GM04504 (cell line): Measurements from ENCODE around the gene USP24.

ENCODE experiments used
- DNase-seq: peaks from one replicate; pipeline ENCODE4 v3.0.0-alpha.2; 2012; ENCODE audit warnings: low read depth

The USP24 gene, protein sequence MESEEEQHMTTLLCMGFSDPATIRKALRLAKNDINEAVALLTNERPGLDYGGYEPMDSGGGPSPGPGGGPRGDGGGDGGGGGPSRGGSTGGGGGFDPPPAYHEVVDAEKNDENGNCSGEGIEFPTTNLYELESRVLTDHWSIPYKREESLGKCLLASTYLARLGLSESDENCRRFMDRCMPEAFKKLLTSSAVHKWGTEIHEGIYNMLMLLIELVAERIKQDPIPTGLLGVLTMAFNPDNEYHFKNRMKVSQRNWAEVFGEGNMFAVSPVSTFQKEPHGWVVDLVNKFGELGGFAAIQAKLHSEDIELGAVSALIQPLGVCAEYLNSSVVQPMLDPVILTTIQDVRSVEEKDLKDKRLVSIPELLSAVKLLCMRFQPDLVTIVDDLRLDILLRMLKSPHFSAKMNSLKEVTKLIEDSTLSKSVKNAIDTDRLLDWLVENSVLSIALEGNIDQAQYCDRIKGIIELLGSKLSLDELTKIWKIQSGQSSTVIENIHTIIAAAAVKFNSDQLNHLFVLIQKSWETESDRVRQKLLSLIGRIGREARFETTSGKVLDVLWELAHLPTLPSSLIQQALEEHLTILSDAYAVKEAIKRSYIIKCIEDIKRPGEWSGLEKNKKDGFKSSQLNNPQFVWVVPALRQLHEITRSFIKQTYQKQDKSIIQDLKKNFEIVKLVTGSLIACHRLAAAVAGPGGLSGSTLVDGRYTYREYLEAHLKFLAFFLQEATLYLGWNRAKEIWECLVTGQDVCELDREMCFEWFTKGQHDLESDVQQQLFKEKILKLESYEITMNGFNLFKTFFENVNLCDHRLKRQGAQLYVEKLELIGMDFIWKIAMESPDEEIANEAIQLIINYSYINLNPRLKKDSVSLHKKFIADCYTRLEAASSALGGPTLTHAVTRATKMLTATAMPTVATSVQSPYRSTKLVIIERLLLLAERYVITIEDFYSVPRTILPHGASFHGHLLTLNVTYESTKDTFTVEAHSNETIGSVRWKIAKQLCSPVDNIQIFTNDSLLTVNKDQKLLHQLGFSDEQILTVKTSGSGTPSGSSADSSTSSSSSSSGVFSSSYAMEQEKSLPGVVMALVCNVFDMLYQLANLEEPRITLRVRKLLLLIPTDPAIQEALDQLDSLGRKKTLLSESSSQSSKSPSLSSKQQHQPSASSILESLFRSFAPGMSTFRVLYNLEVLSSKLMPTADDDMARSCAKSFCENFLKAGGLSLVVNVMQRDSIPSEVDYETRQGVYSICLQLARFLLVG (N-terminal part only)

DNA sequence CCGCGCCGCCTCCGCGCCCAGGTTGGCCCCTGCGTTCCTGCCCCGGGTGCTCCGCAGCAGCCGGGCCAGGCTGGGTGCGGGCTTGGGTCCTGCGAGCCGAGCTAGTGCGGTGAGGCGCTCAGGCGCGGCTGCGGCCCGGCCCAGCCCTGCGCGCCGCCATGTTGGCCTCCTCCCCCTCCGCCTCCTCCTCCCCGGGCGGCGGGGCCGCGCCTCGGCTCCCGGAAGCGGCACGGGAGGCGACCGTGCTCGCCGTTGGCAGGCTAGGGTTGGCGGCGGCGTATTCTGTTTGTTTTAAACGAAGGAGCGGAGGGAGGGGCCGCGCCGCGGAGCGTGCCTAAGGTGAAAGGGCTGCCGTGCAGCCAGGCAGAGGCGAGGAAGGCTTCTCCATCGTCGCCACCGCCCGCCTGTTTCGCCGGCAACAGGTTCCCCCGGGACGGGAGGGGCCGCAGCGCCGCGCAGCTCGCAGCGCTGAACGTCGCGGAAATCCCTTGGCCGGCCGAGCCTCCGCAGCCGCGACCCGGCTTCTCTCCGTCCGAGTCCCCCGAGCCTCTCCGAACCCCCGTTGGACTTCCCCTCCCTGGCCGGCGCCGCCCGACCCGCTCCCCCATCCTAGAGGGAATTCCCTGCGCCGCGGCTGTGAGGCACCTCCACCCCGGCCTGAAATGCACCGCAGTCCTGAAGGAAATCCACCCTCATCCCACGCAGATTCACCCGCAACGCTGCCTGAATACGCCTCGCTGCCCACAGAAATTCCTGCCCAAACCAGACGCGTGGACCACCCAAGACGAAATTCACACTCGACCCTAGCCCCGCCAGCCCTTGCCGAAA is at the start of gene USP24:
USP24 (minus strand) TSS at position 171 of the 828 bp plus-strand sequence. CDS start 251 bp downstream, outside the sequence.
- DNase-seq: no peak

DNA sequence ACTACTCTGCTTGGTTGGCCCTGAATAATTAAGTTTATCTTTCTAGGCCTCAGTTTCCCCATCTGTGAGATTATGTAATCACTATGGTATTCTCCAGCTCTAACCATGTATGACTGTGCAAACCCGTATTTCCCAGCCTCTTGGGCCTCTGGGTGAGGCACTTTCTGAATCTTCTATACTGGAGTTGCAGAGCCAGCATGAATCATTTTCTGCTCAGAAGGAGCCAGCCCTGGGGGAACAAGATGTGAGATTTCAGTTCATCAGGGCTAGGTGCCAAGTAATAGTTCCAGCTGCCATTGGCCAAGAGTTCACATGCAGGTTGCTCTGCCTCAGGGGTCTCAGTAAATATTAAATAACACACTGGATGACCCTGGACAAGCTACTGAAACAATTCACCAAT is 47.7 kb upstream of the USP24 start:
- DNase-seq: peak; percentile 38

- no peak for DNase-seq
Measured at GRCh38 chr1:55259911-55260609, 44.9 kb upstream of the USP24 start.

DNA sequence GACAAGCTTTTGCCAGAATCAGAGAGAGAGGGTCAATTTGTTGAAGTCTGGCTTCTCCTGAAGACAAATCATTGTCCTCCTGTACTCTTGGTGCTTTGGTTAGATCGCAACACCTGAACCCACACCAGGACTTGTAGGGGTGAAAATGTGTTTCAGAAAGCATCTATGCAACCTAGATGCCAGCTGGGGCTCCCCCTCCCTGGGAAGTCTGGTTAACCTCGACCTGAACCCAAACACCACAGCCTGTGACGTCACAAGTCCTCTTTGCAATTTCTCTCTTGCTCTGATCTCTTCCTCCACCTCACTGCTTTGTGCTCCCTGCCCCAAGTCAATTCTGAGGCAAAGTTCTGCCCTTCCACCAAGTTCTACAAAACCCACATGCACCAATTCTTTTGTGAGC is 42.8 kb upstream of the USP24 start:
- DNase-seq: no peak

GRCh38 chr1:55255901-55256300 is 40.7 kb upstream of the USP24 start:
- DNase-seq: no peak

DNA sequence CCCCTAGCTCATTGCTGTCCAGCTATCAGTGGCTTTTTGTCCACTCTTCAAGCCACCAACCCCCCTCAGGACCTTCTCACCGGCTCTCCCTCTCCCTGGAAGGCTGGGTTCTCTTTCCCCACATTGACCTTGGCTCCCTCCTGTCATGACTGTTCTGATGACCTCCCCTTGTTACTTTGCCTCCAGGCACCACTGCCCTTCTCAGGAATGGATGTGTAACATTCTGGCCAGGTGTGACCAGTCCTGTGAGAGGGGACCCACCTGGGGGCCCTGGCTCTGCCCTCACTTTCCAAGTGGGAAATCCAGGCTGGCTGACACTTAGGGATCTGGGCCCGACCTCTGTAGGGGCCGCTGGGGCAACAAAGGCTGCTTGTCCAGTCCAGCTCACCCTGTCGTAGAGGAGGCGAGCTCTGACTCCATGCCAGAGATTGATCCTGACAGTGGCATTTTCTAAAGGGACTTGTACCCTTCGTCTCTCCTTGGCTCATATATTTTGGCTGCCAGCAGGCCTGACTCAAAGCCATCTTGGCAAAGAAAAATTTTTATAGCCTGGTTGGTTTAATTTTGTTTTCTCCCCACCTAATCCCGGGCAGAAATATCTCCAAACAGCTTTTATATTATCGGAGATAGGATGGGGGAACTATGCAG is 37.9 kb upstream of the USP24 start:
- DNase-seq: no peak

DNA sequence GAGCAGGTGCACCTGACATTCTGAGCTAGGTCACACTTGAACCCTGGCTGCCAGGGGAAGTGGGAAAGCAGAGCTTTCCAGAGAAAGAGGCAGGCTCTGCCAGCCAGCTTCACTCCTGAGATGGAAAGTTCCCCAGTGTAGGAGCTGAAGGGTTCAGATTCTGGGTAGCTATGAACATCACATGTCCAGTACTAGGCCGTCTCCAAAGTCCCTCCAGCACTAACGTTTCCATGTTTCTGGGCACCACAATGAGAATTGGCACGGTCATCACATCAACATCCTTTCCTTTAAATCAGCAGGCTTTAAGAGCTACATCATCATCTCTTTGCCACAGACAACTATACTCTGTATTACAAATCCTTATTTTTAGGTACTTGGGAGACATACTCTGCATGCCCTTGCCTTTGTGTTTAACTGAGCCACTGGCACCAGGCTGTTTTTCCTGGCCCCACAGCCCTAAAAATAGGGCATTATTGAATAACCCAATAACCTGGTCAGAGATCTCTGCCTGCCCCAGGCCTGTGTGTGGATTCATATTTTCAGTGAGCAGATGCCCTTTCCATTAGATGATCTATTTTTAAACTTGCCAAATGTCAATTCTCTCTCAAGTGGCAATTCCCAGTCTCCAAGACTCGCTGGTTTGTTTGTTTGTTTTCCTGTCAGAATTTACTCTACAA is 35.4 kb upstream of the USP24 start:
- DNase-seq: no peak

DNA sequence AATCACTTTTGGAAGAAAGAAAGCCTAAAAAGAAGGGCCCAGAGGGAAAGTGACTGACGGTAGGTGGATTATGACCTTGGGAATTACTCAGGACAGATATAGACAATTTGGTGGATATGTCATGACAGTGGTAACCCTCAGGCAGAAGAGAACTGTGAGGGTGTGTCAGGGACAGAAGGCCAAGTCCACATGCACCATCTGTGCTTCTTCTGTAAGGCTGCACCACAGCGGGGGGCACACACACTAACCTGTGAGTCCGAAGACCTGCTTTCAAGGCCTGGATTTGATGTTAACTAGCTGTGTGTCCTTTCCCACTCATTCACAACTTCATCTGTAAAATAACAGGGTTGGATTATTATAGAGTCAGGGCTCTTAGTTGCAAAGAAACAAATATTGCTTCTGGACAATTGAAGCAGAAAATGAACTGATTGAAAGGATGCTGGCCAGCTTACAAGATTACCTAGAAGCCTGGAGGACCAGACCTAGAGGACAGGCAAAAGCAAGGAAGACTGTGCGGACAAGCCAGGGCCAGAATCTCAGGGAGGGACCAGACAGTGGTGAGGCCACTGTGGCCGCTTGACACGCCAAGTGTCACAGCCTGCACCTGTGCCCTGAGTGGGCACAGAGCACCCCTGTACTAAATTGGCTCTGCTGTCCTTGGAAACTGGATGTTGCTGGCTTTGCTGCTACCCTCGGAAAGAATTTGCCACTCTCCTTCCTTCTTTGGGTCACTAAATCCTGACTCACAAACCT is 34.7 kb upstream of the USP24 start:
- DNase-seq: no peak

- DNase-seq: no peak
Measured at GRCh38 chr1:55246896-55247295, 31.7 kb upstream of the USP24 start.

DNA sequence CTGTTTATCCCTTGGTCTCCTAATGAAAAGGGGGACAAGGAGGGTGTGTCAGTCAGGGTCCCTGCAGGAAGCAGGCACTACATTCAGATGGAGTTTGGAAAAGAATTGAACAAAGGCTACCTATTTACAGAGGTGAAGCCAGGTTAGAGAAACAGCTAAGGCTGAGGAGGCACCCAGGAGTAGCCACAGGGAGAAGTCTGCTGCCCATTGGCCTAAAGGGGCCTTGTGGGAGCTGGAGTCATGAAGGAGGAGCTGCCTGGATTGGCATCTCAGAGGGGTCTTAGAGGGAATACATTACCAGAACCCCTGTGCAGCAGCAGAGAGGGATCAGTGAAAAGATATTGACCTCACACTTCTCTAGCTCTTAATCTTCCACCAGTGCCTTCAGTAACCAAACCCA is 31.2 kb upstream of the USP24 start:
- DNase-seq: no peak

DNA sequence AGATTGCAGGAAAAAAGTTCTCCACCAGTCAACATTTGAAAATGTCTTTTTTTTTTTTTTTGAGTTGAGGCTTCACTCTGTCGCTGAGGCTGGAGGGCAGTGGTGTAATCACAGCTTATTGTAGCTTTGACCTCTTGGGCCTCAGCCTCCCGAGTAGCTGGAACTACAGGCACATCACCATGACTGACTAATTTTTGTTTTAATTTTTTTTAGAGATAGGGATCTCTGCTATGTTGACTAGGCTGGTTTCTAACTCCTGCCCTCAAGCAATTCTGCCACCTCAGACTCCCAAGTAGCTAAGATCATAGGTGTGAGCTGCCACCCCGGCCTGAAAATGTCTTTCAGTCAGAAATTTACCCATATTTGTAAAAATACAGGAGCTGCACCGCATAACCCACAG is 30.6 kb upstream of the USP24 start:
- DNase-seq: no peak

DNA sequence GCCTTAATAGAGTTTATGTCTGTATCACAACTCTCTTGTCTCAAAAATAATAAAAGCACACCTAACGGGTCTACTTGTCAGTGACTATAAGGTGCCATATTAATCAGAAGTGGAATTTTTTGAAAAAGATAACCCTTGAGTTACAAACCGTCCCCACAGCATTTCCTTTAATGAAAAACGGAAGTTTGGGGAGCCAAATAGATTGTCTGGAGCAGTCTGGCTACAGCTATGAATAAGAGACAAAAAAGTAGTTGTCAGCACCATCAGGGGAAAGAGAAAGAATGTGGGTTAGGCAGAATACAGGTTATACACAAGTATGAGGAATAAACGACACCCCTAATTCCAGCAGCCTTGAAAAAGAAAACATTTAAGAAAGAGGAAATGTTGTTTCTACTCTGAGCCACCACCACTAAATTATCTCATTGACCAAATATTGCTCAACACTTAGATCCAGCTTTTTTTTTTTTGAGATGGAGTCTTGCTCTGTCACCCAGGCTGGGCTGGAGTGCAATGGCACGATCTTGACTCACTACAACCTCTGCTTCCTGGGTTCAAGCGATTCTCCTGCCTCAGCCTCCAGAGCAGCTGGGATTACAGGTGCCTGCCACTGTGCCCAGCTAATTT is 29.4 kb upstream of the USP24 start:
- DNase-seq: no peak

GRCh38 chr1:55243655-55244054 is 28.5 kb upstream of the USP24 start:
- no peak for DNase-seq

GRCh38 chr1:55239548-55239947 is 24.4 kb upstream of the USP24 start:
- DNase-seq: no peak

DNA sequence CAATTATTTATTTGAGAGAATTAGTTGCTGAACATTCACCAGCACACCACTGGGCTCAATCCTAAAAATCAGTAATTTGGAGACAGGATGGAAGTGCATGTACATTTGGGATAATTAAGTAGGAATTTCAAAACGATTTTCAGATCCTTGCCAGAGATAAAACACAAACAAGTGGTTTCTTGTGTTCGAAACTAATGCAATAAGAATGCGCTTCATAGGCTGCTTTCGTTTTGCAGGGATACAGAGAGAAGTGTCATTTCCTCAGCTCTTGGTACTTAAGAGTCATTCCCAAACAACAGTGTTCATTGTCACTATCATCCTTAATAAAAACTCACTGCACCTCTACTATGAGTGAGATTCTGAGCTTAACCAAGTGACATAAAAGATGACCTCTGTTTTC is 20.6 kb upstream of the USP24 start:
- peak; percentile 68 for DNase-seq

GRCh38 chr1:55234016-55234415 is 18.9 kb upstream of the USP24 start:
- peak; percentile 87 for DNase-seq

GRCh38 chr1:55233145-55233777 is 18.1 kb upstream of the USP24 start:
- no peak for DNase-seq
